ENCODE measurements around the gene CDH13.

DNA sequence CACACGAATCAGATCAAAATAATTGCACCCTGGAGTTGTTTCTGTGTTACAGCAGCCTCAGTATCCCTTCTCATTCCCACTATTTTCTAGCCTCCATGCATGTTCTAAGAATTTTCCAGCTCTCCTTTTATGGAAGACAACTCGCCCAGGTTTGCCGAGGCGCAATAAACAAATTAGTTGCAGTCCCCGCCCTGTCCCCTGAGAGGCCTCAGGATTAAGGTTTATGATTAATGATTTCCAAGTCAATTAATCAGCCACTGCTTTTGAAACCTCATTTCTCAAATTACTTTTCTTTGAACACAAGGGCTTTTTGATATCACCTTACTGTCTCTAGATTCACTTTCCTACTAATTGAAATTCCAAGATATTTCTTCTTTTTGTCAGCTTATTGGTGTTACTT, 1042.7 kb downstream of the CDH13 start:
- no peak for TF ChIP-seq POLR2A (IDR thresholded peaks at IDR 0.05)
- TF ChIP-seq, protein P1, sequence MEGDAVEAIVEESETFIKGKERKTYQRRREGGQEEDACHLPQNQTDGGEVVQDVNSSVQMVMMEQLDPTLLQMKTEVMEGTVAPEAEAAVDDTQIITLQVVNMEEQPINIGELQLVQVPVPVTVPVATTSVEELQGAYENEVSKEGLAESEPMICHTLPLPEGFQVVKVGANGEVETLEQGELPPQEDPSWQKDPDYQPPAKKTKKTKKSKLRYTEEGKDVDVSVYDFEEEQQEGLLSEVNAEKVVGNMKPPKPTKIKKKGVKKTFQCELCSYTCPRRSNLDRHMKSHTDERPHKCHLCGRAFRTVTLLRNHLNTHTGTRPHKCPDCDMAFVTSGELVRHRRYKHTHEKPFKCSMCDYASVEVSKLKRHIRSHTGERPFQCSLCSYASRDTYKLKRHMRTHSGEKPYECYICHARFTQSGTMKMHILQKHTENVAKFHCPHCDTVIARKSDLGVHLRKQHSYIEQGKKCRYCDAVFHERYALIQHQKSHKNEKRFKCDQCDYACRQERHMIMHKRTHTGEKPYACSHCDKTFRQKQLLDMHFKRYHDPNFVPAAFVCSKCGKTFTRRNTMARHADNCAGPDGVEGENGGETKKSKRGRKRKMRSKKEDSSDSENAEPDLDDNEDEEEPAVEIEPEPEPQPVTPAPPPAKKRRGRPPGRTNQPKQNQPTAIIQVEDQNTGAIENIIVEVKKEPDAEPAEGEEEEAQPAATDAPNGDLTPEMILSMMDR (IDR thresholded peaks at IDR 0.05) = peak in 2 of 6 experiments; percentile 11

All from Peyer's patch (tissue), 4 donors.